HL-60 (cell line): ENCODE measurements around the gene TMEM179.

Experiments
- DNase-seq, 2 experiments: peaks; one replicate each; pipeline ENCODE4 v3.0.0-alpha.2; 2010 to 2020; ENCODE audit warnings: low read depth in 1 of 2, low spot score in 1 of 2
- H3K27ac ChIP-seq: fragments of 250-450 bp; sonication (Bioruptor Pico); replicated peaks from 2 replicates; pipeline ENCODE4 v1.5.1; 2020; ENCODE audit warnings: mild to moderate bottlenecking, moderate library complexity
- H3K27me3 ChIP-seq: fragments of 250-450 bp; sonication (Bioruptor Pico); 2 replicates; pipeline ENCODE4 v1.5.1; 2021; ENCODE audit warnings: mild to moderate bottlenecking, moderate library complexity; ENCODE audit not compliant: insufficient read depth, poor library complexity, severe bottlenecking
- H3K4me3 ChIP-seq: replicated peaks from 2 replicates; pipeline ENCODE4 v1.5.1; 2011; ENCODE audit warnings: mild to moderate bottlenecking, control low read depth, low read length; ENCODE audit not compliant: insufficient read depth
- GABPA ChIP-seq: IDR thresholded peaks from 2 replicates; pipeline ENCODE4 v1.6.1; 2012; ENCODE audit warnings: low read depth
- POLR2AphosphoS5 ChIP-seq: IDR thresholded peaks from 2 replicates; pipeline ENCODE4 v1.6.1; 2012; ENCODE audit warnings: low read depth
- SPI1 ChIP-seq: IDR thresholded peaks from 2 replicates; pipeline ENCODE4 v1.6.1; 2012; ENCODE audit warnings: low read depth, mild to moderate bottlenecking, borderline replicate concordance
- TF ChIP-seq, protein P1 (sequence below): IDR thresholded peaks from one replicate; pipeline ENCODE4 v1.5.1; 2011; ENCODE audit warnings: low read length, control low read depth, inconsistent platforms; ENCODE audit not compliant: insufficient read depth
- TF ChIP-seq, protein P2 (sequence below): IDR thresholded peaks from 2 replicates; pipeline ENCODE4 v1.6.1; 2012; ENCODE audit warnings: low read depth; ENCODE audit not compliant: insufficient replicate concordance

The TMEM179 gene

DNA sequence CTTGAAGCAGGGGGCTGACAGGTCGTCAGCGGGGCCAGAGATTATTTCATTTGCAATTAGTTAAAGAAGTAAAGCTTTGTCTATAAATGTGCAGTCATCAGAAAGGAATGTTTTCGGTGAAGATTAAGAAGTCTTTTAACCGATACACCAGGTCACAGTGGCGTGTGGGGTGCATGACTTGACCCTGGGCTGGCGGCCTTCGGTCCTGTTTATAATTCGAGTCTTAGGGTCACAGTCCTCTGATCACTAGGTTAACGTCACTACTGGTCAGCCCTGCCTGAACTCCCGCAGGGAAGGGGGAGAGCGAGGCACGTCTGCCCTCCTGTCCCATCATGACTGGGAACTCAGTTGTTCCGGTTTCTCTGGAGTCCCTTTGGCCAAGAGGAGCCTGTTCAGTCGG, 30.0 kb downstream of the TMEM179 start:
- TF ChIP-seq GABPA (no peak), POLR2AphosphoS5 (no peak), SPI1 (no peak)
- TF ChIP-seq, protein P1, sequence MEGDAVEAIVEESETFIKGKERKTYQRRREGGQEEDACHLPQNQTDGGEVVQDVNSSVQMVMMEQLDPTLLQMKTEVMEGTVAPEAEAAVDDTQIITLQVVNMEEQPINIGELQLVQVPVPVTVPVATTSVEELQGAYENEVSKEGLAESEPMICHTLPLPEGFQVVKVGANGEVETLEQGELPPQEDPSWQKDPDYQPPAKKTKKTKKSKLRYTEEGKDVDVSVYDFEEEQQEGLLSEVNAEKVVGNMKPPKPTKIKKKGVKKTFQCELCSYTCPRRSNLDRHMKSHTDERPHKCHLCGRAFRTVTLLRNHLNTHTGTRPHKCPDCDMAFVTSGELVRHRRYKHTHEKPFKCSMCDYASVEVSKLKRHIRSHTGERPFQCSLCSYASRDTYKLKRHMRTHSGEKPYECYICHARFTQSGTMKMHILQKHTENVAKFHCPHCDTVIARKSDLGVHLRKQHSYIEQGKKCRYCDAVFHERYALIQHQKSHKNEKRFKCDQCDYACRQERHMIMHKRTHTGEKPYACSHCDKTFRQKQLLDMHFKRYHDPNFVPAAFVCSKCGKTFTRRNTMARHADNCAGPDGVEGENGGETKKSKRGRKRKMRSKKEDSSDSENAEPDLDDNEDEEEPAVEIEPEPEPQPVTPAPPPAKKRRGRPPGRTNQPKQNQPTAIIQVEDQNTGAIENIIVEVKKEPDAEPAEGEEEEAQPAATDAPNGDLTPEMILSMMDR, result no peak
- TF ChIP-seq, protein P2, sequence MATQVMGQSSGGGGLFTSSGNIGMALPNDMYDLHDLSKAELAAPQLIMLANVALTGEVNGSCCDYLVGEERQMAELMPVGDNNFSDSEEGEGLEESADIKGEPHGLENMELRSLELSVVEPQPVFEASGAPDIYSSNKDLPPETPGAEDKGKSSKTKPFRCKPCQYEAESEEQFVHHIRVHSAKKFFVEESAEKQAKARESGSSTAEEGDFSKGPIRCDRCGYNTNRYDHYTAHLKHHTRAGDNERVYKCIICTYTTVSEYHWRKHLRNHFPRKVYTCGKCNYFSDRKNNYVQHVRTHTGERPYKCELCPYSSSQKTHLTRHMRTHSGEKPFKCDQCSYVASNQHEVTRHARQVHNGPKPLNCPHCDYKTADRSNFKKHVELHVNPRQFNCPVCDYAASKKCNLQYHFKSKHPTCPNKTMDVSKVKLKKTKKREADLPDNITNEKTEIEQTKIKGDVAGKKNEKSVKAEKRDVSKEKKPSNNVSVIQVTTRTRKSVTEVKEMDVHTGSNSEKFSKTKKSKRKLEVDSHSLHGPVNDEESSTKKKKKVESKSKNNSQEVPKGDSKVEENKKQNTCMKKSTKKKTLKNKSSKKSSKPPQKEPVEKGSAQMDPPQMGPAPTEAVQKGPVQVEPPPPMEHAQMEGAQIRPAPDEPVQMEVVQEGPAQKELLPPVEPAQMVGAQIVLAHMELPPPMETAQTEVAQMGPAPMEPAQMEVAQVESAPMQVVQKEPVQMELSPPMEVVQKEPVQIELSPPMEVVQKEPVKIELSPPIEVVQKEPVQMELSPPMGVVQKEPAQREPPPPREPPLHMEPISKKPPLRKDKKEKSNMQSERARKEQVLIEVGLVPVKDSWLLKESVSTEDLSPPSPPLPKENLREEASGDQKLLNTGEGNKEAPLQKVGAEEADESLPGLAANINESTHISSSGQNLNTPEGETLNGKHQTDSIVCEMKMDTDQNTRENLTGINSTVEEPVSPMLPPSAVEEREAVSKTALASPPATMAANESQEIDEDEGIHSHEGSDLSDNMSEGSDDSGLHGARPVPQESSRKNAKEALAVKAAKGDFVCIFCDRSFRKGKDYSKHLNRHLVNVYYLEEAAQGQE, result no peak
- H3K27ac ChIP-seq, result no peak overlapping the region
- no peaks in the 10 kb centered on the region for H3K27me3 ChIP-seq

DNA sequence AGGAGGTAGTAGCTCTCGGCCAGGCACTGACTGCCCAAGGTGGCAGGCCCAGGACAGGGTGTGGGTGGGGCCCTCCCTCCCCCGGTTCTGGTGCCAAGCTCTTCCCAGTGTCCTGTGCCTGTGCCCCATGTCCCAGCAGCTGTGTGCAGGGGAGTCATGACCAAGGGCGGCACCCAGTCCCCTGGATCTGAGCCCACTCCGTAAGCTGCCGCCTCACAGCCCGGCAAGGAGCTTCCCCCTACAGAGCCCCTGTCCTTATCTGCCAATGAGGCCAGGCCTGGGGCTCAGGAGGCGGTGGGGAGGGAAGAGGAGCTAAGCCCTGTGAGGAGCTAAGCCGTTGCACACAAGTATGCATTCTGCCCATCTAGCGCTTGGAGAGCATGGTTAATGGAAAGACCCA, 30.6 kb downstream of the TMEM179 start:
- DNase-seq, result no peak
- TF ChIP-seq SPI1, result no peak
- TF ChIP-seq, protein P1, result no peak
- TF ChIP-seq GABPA, result no peak
- no peak for TF ChIP-seq POLR2AphosphoS5
- TF ChIP-seq, protein P2, result no peak
- Histone ChIP-seq H3K27ac (no peak overlapping the region), H3K27me3 (no peaks in the 10 kb centered on the region), H3K4me3 (no peak overlapping the region)

More for the DNA sequence above, 30.0 kb downstream of the TMEM179 start:
- H3K4me3 ChIP-seq, result no peak overlapping the region
- DNase-seq, result no peak

DNA sequence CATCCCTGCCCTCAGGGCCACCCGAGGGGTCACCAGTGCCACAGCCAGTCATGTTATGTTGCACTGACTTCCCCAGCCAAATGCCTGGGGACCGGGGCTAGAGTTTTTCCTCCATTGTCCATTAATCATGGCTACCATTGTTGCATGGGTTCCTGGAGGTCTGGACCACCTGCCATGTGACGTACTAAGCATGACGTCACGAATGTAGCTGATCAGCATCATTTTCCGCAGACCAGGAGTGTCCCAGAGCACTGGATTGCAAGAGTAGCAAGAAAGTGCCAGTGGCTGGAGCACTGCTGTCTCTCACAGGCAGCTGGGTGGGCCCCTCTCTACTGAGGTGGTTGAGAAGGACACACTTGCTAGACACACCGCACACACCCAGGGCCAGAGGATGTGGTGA, 31.9 kb downstream of the TMEM179 start:
- no peak overlapping the region for H3K27ac ChIP-seq
- TF ChIP-seq, protein P1, result no peak
- no peak for TF ChIP-seq POLR2AphosphoS5
- TF ChIP-seq, protein P2, result no peak
- TF ChIP-seq GABPA, result no peak
- no peak for TF ChIP-seq SPI1
- no peaks in the 10 kb centered on the region for H3K27me3 ChIP-seq
- no peak for DNase-seq
- no peak overlapping the region for H3K4me3 ChIP-seq
